ENCODE results near the gene UPK3A.

The UPK3A gene

DNA sequence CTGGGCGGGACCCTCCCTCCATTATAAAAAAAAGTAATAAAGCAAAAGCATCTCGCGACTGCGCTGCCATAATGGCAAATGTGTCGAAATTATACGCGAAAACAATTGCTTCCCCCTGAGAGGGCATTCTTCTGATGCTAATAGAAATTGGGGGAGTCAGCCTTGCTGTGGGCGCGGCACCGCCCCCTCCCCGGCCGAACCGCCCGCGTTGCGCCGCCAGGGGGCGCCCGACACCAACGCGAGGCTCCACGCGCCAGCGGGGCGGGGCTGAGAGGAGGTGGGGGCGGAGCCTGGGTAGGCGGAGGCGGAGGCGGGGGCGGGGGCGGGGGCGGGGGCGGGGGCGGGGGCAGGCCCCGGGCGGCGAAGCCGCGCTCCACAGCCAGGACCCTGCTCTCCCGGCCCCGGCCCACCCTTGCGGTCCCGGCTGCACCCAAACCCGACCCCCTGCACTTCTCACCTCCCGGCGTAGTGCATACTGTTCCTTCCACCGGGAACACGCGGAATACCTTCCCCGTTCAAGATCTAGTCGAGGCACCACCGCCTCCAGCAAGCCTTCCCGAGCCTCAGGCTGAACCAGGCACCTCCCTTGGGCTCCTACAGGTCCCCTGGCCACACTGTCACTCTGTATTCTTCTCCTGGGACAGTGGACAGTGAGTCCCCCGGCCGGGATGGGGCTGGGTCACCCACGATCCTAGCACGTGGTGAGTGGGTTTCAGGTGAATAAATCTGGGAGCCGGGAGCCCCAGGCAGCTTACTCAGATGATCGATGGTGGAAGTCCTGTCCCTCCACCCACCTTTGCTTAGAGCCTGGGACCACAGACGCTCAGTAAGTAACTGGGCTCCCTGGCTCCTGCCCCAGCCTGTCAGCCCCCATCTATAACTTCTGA, 15.5 kb upstream of the UPK3A start:
- Histone ChIP-seq H3K27me3 (replicated peaks; ENCODE audit: insufficient read depth, low read length) (peaks cover 39% of the 10 kb centered on the region), H3F3A (ENCODE audit: insufficient read depth, low read length) (no peaks in the 10 kb centered on the region), H4K20me1 (ENCODE audit: insufficient read depth, low read length) (no peaks in the 10 kb centered on the region), H3K9me2 (replicated peaks; ENCODE audit: insufficient read depth, low read length) (no peaks in the 10 kb centered on the region), H3K9me3 (replicated peaks; ENCODE audit: insufficient read depth, low read length) (no peaks in the 10 kb centered on the region), H2AFZ (ENCODE audit: low read length) (peak overlapping the region; percentile 80), H3K27ac (ENCODE audit: low read length) (no peak overlapping the region), H3K9ac (ENCODE audit: low read length) (peak overlapping the region; percentile 13; the same call in 1 of the 2 replicates), H3K4me3 (ENCODE audit: low read length) (peak overlapping the region; percentile 67), H3K4me1 (ENCODE audit: low read length) (peaks cover 5% of the 10 kb centered on the region), H3K36me3 (replicated peaks; ENCODE audit: insufficient read depth, low read length) (no peaks in the 10 kb centered on the region), H3K79me2 (ENCODE audit: low read length) (no peaks in the 10 kb centered on the region), H3K4me2 (ENCODE audit: low read depth, low read length) (peak overlapping the region; percentile 98)
- DNase-seq = peak; percentile 79
- TF ChIP-seq, protein P1, sequence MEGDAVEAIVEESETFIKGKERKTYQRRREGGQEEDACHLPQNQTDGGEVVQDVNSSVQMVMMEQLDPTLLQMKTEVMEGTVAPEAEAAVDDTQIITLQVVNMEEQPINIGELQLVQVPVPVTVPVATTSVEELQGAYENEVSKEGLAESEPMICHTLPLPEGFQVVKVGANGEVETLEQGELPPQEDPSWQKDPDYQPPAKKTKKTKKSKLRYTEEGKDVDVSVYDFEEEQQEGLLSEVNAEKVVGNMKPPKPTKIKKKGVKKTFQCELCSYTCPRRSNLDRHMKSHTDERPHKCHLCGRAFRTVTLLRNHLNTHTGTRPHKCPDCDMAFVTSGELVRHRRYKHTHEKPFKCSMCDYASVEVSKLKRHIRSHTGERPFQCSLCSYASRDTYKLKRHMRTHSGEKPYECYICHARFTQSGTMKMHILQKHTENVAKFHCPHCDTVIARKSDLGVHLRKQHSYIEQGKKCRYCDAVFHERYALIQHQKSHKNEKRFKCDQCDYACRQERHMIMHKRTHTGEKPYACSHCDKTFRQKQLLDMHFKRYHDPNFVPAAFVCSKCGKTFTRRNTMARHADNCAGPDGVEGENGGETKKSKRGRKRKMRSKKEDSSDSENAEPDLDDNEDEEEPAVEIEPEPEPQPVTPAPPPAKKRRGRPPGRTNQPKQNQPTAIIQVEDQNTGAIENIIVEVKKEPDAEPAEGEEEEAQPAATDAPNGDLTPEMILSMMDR (IDR thresholded peaks at IDR 0.05; ENCODE audit: low read length) = peak; percentile 85
- TF ChIP-seq EZH2 (optimal IDR thresholded peaks at IDR 0.05; ENCODE audit: low read depth, low read length) = no peak

DNA sequence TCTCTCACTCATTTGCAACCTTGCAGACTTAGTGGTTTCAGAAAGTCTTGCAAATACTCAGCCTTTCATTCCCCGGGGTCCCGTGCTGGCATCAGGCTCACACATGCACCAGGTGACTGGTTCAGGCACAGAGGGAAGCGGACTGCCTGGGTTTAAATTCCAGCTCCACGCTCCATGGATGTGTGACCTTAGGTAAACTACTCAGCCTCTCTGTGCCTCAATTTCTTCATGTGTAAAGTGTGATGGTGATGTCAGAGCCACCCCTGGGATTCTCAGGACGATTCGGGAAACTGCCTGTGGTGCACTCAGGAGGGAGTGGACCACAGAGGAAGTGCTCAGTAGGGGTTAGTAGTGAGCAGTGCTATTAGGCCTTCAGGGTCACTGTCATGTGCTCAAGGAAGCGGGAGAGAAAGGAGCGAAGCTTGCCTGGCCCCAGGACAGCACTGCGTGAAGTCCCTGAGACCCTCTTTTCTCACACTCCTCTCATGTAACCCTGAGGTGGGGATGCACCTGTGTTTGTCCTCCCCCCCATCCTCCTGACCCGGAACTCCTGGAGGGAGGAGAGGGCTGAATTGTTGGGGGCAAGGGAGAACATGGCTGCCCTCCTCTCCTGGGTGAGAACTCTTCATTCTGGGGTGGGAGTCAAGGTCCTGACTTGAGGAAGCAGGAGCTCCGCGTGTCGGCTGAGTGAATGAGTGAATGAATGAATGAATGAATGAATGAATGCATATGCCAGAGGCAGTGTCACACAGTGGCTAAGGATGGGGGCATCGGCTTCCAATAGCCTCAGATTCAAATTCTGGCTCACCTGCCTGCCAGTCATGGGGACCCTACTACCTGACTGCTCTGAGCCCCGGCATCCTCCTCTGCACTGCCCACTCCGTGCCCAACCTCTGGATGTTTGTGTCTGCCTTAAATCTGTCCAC, 14.4 kb upstream of the UPK3A start:
- Histone ChIP-seq H4K20me1 (ENCODE audit: insufficient read depth, low read length) (no peaks in the 10 kb centered on the region), H3K9me3 (replicated peaks; ENCODE audit: insufficient read depth, low read length) (no peaks in the 10 kb centered on the region), H3K9me2 (replicated peaks; ENCODE audit: insufficient read depth, low read length) (no peaks in the 10 kb centered on the region), H3K4me1 (ENCODE audit: low read length) (0 out of 2 replicates have a peak, but pooled peaks cover 3% of the 10 kb centered on the region), H3K36me3 (replicated peaks; ENCODE audit: insufficient read depth, low read length) (no peaks in the 10 kb centered on the region), H3K27ac (ENCODE audit: low read length) (no peak overlapping the region), H3K27me3 (replicated peaks; ENCODE audit: insufficient read depth, low read length) (peaks cover 39% of the 10 kb centered on the region), H3K4me2 (ENCODE audit: low read depth, low read length) (no peak overlapping the region), H2AFZ (ENCODE audit: low read length) (no peak overlapping the region), H3K4me3 (ENCODE audit: low read length) (no peak overlapping the region), H3K9ac (ENCODE audit: low read length) (no peak overlapping the region), H3F3A (ENCODE audit: insufficient read depth, low read length) (no peaks in the 10 kb centered on the region), H3K79me2 (ENCODE audit: low read length) (no peaks in the 10 kb centered on the region)
- DNase-seq = no peak
- TF ChIP-seq EZH2phosphoT487 (IDR thresholded peaks at IDR 0.05; ENCODE audit: low read length) (no peak), EZH2 (optimal IDR thresholded peaks at IDR 0.05; ENCODE audit: low read depth, low read length) (no peak)
- TF ChIP-seq, protein P1 (IDR thresholded peaks at IDR 0.05; ENCODE audit: low read length) = no peak

DNA sequence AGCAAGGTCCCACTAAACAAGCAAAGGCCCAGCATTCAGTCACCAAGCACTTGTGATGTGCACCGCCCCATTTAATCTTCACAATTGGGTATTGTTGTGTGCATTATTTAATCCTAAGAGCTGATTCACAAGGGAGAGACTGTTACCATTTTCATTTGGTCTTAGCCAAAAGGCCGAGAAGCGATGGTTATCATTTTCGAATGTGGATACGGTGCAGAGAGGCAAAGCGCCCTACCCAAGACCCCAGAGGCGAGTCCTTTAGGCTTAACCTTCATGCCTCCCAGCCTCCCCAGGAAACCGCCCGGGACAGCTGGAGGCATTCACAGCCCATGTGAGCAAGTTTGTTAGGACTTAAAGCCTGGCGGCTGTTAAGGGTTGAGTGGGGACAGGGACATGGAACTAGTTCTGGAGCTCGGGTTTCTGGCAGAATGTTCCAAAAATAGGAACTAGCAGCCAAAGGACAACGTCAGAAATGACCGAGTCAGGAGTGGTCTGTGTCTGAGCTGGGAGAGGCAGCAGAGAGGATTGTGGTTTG, 13.0 kb upstream of the UPK3A start:
- Histone ChIP-seq H3K79me2 (ENCODE audit: low read length) (no peaks in the 10 kb centered on the region), H3K4me3 (ENCODE audit: low read length) (no peak overlapping the region), H3K36me3 (replicated peaks; ENCODE audit: insufficient read depth, low read length) (no peaks in the 10 kb centered on the region), H3K27ac (ENCODE audit: low read length) (no peak overlapping the region), H3F3A (ENCODE audit: insufficient read depth, low read length) (no peaks in the 10 kb centered on the region), H3K9me2 (replicated peaks; ENCODE audit: insufficient read depth, low read length) (no peaks in the 10 kb centered on the region), H2AFZ (ENCODE audit: low read length) (no peak overlapping the region), H3K9ac (ENCODE audit: low read length) (no peak overlapping the region), H3K27me3 (replicated peaks; ENCODE audit: insufficient read depth, low read length) (peaks cover 39% of the 10 kb centered on the region), H4K20me1 (ENCODE audit: insufficient read depth, low read length) (no peaks in the 10 kb centered on the region), H3K4me1 (ENCODE audit: low read length) (0 out of 2 replicates have a peak, but pooled peaks cover 3% of the 10 kb centered on the region), H3K9me3 (replicated peaks; ENCODE audit: insufficient read depth, low read length) (no peaks in the 10 kb centered on the region), H3K4me2 (ENCODE audit: low read depth, low read length) (no peak overlapping the region)
- TF ChIP-seq EZH2 (optimal IDR thresholded peaks at IDR 0.05; ENCODE audit: low read depth, low read length) (no peak), EZH2phosphoT487 (IDR thresholded peaks at IDR 0.05; ENCODE audit: low read length) (no peak)
- TF ChIP-seq, protein P1 (IDR thresholded peaks at IDR 0.05; ENCODE audit: low read length) = no peak
- DNase-seq = no peak

Data from MM.1S (cell line).